ENCODE measurements around the gene CAMK1. TPM values are rescaled to one million over a fixed set of nuclear protein-coding genes. Genes with fewer than 3 reads are reported as not detected.

CAMK1 gene
- total RNA-seq, 1 experiment from 2014 or later, result 41.6 TPM

- Histone ChIP-seq H3K9ac (ENCODE audit: low read length) (peak overlapping the region; percentile 82), H4K20me1 (ENCODE audit: insufficient read depth, low read depth, low read length) (no peaks in the 10 kb centered on the region), H3K4me3 (ENCODE audit: low read length) (peak overlapping the region; percentile 84; the same call in 1 of the 2 replicates), H3K27me3 (ENCODE audit: low read length) (no peaks in the 10 kb centered on the region), H3K36me3 (ENCODE audit: insufficient read depth, low read length) (no peaks in the 10 kb centered on the region), H3K4me2 (ENCODE audit: low read depth, low read length, poor library complexity, severe bottlenecking) (peak overlapping the region; percentile 81), H3K79me2 (ENCODE audit: low read length) (peaks cover 5% of the 10 kb centered on the region; the same call in 1 of the 2 replicates), H3K27ac (ENCODE audit: low read length) (peak overlapping the region; percentile 86), H3K9me3 (ENCODE audit: low read length) (no peaks in the 10 kb centered on the region), H3K9me2 (replicated peaks; ENCODE audit: insufficient read depth, low read length) (no peaks in the 10 kb centered on the region), H3K4me1 (ENCODE audit: low read length) (peaks cover 52% of the 10 kb centered on the region), H2AFZ (ENCODE audit: low read length) (no peak overlapping the region)
- no peak for DNase-seq
These were observed 2.3 kb downstream of the CAMK1 start for GRCh38 chr3:9767418-9767817.

DNA sequence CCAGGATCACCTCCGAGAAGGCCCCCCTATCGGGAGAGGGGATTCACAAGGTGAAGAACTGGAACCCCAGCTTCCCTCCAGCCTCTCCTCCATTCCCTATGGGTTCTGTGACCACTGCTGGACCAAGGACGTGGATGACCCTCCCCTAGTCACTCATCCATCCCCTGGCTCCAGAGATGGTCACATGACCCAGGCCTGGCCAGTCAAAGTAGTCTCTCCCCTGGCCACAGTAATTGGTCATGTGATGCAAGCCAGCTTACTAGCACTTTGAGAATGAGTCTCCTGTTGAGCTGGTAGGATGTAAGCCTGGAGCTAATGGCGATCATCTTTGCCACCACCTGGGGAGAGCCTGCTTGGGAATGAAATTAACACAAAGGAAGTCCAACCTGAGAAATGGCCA lies 3.9 kb downstream of the CAMK1 start:
- no peaks in the 10 kb centered on the region for H3K27me3 ChIP-seq (ENCODE audit: low read length)

DNA sequence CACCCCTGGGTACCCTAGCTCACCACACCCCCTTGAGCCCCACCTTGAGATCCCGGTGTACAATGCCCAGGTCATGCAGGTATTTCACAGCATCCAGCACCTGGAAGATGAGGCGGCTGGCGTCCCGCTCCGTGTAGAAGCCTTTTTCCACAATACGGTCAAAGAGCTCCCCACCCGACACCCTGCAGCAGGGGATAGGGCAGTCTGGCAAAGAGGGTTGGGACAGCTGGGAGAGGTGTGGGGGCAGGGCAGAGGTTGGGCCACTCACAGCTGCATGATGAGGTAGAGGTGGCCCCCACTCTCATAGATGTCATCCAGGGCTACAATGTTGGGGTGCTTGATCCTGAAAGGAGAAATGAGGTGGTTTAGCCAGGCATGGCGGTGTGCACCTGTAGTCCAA lies 6.9 kb downstream of the CAMK1 start:
- H3K4me3 ChIP-seq (ENCODE audit: low read length), result no peak overlapping the region
- no peak overlapping the region for H3K4me2 ChIP-seq (ENCODE audit: low read depth, low read length, poor library complexity, severe bottlenecking)
- no peak for DNase-seq
- peaks cover 3% of the 10 kb centered on the region; the same call in 1 of the 2 replicates for H3K79me2 ChIP-seq (ENCODE audit: low read length)
- H4K20me1 ChIP-seq (ENCODE audit: insufficient read depth, low read depth, low read length), result no peaks in the 10 kb centered on the region
- H3K9me2 ChIP-seq (replicated peaks; ENCODE audit: insufficient read depth, low read length), result no peaks in the 10 kb centered on the region
- H3K27ac ChIP-seq (ENCODE audit: low read length), result no peak overlapping the region
- H3K36me3 ChIP-seq (ENCODE audit: insufficient read depth, low read length), result peaks cover 9% of the 10 kb centered on the region
- peaks cover 28% of the 10 kb centered on the region for H3K4me1 ChIP-seq (ENCODE audit: low read length)
- H3K9ac ChIP-seq (ENCODE audit: low read length), result no peak overlapping the region
- no peaks in the 10 kb centered on the region for H3K27me3 ChIP-seq (ENCODE audit: low read length)
- H2AFZ ChIP-seq (ENCODE audit: low read length), result no peak overlapping the region
- no peaks in the 10 kb centered on the region for H3K9me3 ChIP-seq (ENCODE audit: low read length)

More for the DNA sequence above, 3.9 kb downstream of the CAMK1 start:
- Histone ChIP-seq H3K27ac (ENCODE audit: low read length) (peak overlapping the region; percentile 86), H3K9me2 (replicated peaks; ENCODE audit: insufficient read depth, low read length) (no peaks in the 10 kb centered on the region), H4K20me1 (ENCODE audit: insufficient read depth, low read depth, low read length) (no peaks in the 10 kb centered on the region), H3K79me2 (ENCODE audit: low read length) (peaks cover 5% of the 10 kb centered on the region; the same call in 1 of the 2 replicates), H2AFZ (ENCODE audit: low read length) (no peak overlapping the region), H3K4me3 (ENCODE audit: low read length) (peak overlapping the region; percentile 84), H3K4me2 (ENCODE audit: low read depth, low read length, poor library complexity, severe bottlenecking) (peak overlapping the region; percentile 81), H3K36me3 (ENCODE audit: insufficient read depth, low read length) (no peaks in the 10 kb centered on the region), H3K9me3 (ENCODE audit: low read length) (no peaks in the 10 kb centered on the region), H3K4me1 (ENCODE audit: low read length) (peaks cover 52% of the 10 kb centered on the region), H3K9ac (ENCODE audit: low read length) (peak overlapping the region; percentile 82)
- no peak for DNase-seq

GRCh38 chr3:9761919-9762318 lies 7.8 kb downstream of the CAMK1 start:
- Histone ChIP-seq H3K9me2 (replicated peaks; ENCODE audit: insufficient read depth, low read length) (no peaks in the 10 kb centered on the region), H4K20me1 (ENCODE audit: insufficient read depth, low read depth, low read length) (no peaks in the 10 kb centered on the region), H3K36me3 (ENCODE audit: insufficient read depth, low read length) (peaks cover 9% of the 10 kb centered on the region), H3K79me2 (ENCODE audit: low read length) (no peaks in the 10 kb centered on the region), H3K27ac (ENCODE audit: low read length) (no peak overlapping the region), H3K27me3 (ENCODE audit: low read length) (no peaks in the 10 kb centered on the region), H3K9ac (ENCODE audit: low read length) (no peak overlapping the region), H3K4me1 (ENCODE audit: low read length) (peaks cover 19% of the 10 kb centered on the region), H3K4me2 (ENCODE audit: low read depth, low read length, poor library complexity, severe bottlenecking) (no peak overlapping the region), H3K9me3 (ENCODE audit: low read length) (no peaks in the 10 kb centered on the region), H2AFZ (ENCODE audit: low read length) (no peak overlapping the region), H3K4me3 (ENCODE audit: low read length) (no peak overlapping the region)
- no peak for DNase-seq

DNA sequence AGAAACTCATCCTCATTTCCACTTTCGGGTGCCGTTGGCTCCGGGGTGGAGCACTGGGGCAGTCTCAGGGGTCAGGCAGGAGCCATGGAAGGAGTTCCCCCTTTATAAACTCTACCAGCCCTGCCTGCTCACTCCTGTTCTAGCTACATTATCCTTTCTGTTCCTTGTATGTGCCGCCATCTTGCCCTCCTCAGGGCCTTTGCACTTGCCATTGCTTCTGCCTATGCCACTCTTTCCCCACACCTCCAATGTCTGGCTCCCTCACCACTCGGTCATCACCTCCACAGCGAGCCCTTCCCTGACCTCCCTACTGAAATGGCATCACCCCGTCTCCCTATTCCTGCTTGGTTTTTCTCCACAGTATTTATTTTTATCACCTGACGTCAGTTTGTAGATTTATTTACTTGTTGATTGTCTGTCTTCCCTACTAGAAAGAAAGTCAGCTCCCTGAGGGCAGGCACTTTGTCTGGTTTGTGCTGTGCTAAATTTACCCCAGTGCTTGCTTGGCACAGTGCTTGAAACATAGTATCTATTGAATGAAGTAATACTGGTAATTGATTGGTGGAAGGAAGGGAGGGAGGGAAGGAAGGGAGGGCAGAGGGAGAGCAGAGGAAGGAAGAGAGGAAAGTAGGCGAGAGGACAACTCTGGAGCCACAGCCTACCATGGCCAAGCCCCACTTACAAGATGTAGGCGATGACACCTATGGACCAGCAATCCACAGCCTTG lies 8.8 kb downstream of the CAMK1 start:
- no peak overlapping the region for H3K4me3 ChIP-seq (ENCODE audit: low read length)
- H3K4me2 ChIP-seq (ENCODE audit: low read depth, low read length, poor library complexity, severe bottlenecking), result no peak overlapping the region
- H3K9me3 ChIP-seq (ENCODE audit: low read length), result no peaks in the 10 kb centered on the region
- no peak overlapping the region for H3K27ac ChIP-seq (ENCODE audit: low read length)
- H3K79me2 ChIP-seq (ENCODE audit: low read length), result no peaks in the 10 kb centered on the region
- H3K9me2 ChIP-seq (replicated peaks; ENCODE audit: insufficient read depth, low read length), result no peaks in the 10 kb centered on the region
- H3K9ac ChIP-seq (ENCODE audit: low read length), result no peak overlapping the region
- no peak for DNase-seq
- no peaks in the 10 kb centered on the region for H4K20me1 ChIP-seq (ENCODE audit: insufficient read depth, low read depth, low read length)
- H3K27me3 ChIP-seq (ENCODE audit: low read length), result no peaks in the 10 kb centered on the region
- peaks cover 9% of the 10 kb centered on the region for H3K4me1 ChIP-seq (ENCODE audit: low read length)
- H2AFZ ChIP-seq (ENCODE audit: low read length), result no peak overlapping the region
- H3K36me3 ChIP-seq (ENCODE audit: insufficient read depth, low read length), result peaks cover 9% of the 10 kb centered on the region

DNA sequence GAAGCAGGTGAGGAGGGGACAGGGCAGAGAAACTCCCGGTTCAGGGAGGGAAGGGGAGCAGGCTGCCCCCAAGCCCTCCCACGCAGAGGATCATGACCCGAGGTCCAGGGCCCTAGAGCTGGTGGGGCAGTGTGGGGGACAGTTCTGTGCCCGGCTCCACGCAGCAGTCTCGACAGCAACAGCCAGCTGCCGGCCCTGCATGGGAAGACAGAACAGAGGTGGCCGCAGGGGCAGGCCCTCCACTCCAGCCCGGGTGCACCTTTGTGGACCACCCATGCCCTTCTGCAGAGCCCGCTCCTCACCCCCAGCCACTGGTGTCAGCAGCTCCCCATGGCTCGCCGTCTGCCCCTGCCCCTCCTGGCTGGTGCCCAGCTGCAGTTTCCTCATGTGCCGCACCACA lies 12.3 kb downstream of the CAMK1 start:
- no peaks in the 10 kb centered on the region for H4K20me1 ChIP-seq (ENCODE audit: insufficient read depth, low read depth, low read length)
- H3K9me3 ChIP-seq (ENCODE audit: low read length), result no peaks in the 10 kb centered on the region
- no peak overlapping the region for H3K4me2 ChIP-seq (ENCODE audit: low read depth, low read length, poor library complexity, severe bottlenecking)
- no peak overlapping the region for H3K27ac ChIP-seq (ENCODE audit: low read length)
- no peaks in the 10 kb centered on the region for H3K79me2 ChIP-seq (ENCODE audit: low read length)
- no peak for DNase-seq
- peaks cover 3% of the 10 kb centered on the region for H3K4me1 ChIP-seq (ENCODE audit: low read length)
- H3K27me3 ChIP-seq (ENCODE audit: low read length), result no peaks in the 10 kb centered on the region
- H3K36me3 ChIP-seq (ENCODE audit: insufficient read depth, low read length), result peaks cover 9% of the 10 kb centered on the region
- no peak overlapping the region for H3K4me3 ChIP-seq (ENCODE audit: low read length)
- no peak overlapping the region for H3K9ac ChIP-seq (ENCODE audit: low read length)
- no peak overlapping the region for H2AFZ ChIP-seq (ENCODE audit: low read length)
- no peaks in the 10 kb centered on the region for H3K9me2 ChIP-seq (replicated peaks; ENCODE audit: insufficient read depth, low read length)

DNA sequence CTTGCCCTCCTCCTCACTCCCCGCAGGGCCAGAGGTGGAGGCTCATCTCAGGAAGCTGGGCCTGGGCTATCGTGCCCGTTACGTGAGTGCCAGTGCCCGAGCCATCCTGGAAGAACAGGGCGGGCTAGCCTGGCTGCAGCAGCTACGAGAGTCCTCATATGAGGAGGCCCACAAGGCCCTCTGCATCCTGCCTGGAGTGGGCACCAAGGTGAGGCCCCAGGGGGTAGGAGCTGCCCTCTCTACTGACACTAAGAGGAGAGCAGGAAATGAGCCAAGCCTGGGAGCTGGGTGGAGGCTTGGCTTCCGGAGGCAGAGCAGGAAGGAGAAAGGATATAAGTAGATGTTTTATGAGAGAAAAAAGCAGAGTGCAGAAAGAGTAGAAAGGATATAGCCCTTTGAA lies 15.1 kb downstream of the CAMK1 start:
- no peak for DNase-seq
- no peak overlapping the region for H2AFZ ChIP-seq (ENCODE audit: low read length)
- peaks cover 9% of the 10 kb centered on the region for H3K36me3 ChIP-seq (ENCODE audit: insufficient read depth, low read length)

DNA sequence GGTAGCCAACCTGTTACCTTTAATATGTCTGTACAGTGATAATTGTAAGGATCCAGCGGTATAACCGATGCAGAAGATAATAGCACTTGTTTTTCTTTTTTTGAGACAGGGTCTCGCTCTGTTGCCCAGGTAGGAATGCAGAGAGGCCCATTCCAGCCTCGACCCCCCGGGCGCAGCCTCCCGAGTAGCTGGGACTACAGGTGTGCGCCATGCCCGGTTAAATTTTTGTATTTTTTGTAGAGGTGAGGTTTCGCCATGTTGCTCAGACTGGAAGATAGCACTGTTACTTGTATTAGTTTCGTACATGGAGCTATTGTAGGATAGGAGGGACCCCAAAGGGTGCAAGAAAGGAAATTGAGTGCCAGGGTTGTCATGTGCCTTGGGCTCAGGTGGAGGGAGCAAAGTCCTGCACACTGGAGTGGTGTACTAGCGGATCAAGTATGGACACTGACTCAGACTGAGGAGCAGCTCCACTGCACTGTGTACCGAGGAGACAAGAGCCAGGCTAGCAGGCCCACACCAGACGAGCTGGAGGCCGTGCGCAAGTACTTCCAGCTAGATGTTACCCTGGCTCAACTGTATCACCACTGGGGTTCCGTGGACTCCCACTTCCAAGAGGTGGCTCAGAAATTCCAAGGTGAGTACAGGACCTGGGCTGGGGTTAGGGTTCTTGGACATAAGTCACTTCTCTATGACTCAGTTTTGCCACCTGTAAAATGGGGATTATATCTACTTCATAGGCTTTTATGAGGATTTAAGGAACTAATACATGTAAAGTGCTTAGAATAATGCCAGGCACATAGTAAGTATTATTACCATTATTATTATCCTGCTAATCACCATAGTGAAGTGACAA lies 19.0 kb downstream of the CAMK1 start:
- peak overlapping the region; percentile 55; the same call in 1 of the 2 replicates for H2AFZ ChIP-seq (ENCODE audit: low read length)
- H3K9ac ChIP-seq (ENCODE audit: low read length), result peak overlapping the region; percentile 80
- peak overlapping the region; percentile 75 for H3K4me3 ChIP-seq (ENCODE audit: low read length)
- peaks cover 32% of the 10 kb centered on the region for H3K4me1 ChIP-seq (ENCODE audit: low read length)
- H3K79me2 ChIP-seq (ENCODE audit: low read length), result peaks cover 19% of the 10 kb centered on the region
- peak overlapping the region; percentile 87 for H3K4me2 ChIP-seq (ENCODE audit: low read depth, low read length, poor library complexity, severe bottlenecking)
- H3K27ac ChIP-seq (ENCODE audit: low read length), result peak overlapping the region; percentile 72
- DNase-seq, result no peak
- H3K36me3 ChIP-seq (ENCODE audit: insufficient read depth, low read length), result peaks cover 21% of the 10 kb centered on the region; the same call in 1 of the 2 replicates
- H3K9me3 ChIP-seq (ENCODE audit: low read length), result no peaks in the 10 kb centered on the region
- H4K20me1 ChIP-seq (ENCODE audit: insufficient read depth, low read depth, low read length), result no peaks in the 10 kb centered on the region
- no peaks in the 10 kb centered on the region for H3K27me3 ChIP-seq (ENCODE audit: low read length)
- no peaks in the 10 kb centered on the region for H3K9me2 ChIP-seq (replicated peaks; ENCODE audit: insufficient read depth, low read length)

More for the DNA sequence above, 15.1 kb downstream of the CAMK1 start:
- Histone ChIP-seq H3K4me2 (ENCODE audit: low read depth, low read length, poor library complexity, severe bottlenecking) (no peak overlapping the region), H3K27ac (ENCODE audit: low read length) (no peak overlapping the region), H4K20me1 (ENCODE audit: insufficient read depth, low read depth, low read length) (no peaks in the 10 kb centered on the region), H3K27me3 (ENCODE audit: low read length) (no peaks in the 10 kb centered on the region), H3K9me2 (replicated peaks; ENCODE audit: insufficient read depth, low read length) (no peaks in the 10 kb centered on the region), H3K9me3 (ENCODE audit: low read length) (no peaks in the 10 kb centered on the region), H3K4me3 (ENCODE audit: low read length) (no peak overlapping the region), H3K4me1 (ENCODE audit: low read length) (peaks cover 25% of the 10 kb centered on the region), H3K79me2 (ENCODE audit: low read length) (peaks cover 19% of the 10 kb centered on the region), H3K9ac (ENCODE audit: low read length) (no peak overlapping the region)
